ENCODE results near the gene PACSIN1.

GRCh38 chr6:34425498-34426410 lies 40.1 kb upstream of the PACSIN1 start, which contains the start of gene RPS10:
- TF ChIP-seq CTCF (conservative IDR thresholded peaks at IDR 0.05; ENCODE audit: low read length) (no peak), EZH2phosphoT487 (IDR thresholded peaks at IDR 0.05; ENCODE audit: borderline replicate concordance, low read depth, low read length) (no peak)

All from OCI-LY7 (cell line).